ENCODE measurements around the gene ARHGAP44.
"Not testable (repeated sequence)": the region's sequence is repeated elsewhere in the genome, so short reads cannot be mapped to it uniquely, and the experiment has no call there.

The ARHGAP44 gene

GRCh38 chr17:12964840-12965239 lies 175.5 kb downstream of the ARHGAP44 start:
- DNase-seq (ENCODE audit: low read depth): no peak

- DNase-seq (ENCODE audit: low read depth): no peak
Measured at GRCh38 chr17:12965988-12966387, 176.7 kb downstream of the ARHGAP44 start.

- DNase-seq (ENCODE audit: low read depth): no peak
Measured at GRCh38 chr17:12966413-12966812, 177.1 kb downstream of the ARHGAP44 start.

- no peak for DNase-seq (ENCODE audit: low read depth)
Measured at GRCh38 chr17:12967962-12968361, 178.7 kb downstream of the ARHGAP44 start.

- DNase-seq (ENCODE audit: low read depth): no peak
Measured at GRCh38 chr17:12973496-12974004, 184.3 kb downstream of the ARHGAP44 start.

- DNase-seq (ENCODE audit: low read depth): no peak
Measured at GRCh38 chr17:12974005-12974531, 184.8 kb downstream of the ARHGAP44 start.

- DNase-seq (ENCODE audit: low read depth): no peak
Measured at GRCh38 chr17:12977008-12977751, 187.9 kb downstream of the ARHGAP44 start.

- not testable (repeated sequence) for DNase-seq (ENCODE audit: low read depth)
Measured at GRCh38 chr17:12978787-12979186, 189.5 kb downstream of the ARHGAP44 start.

- no peak for DNase-seq (ENCODE audit: low read depth)
Measured at GRCh38 chr17:12979246-12979645, 189.9 kb downstream of the ARHGAP44 start.

- no peak for DNase-seq (ENCODE audit: low read depth)
Measured at GRCh38 chr17:12979826-12980500, 190.7 kb downstream of the ARHGAP44 start.

GRCh38 chr17:12982224-12982623 lies 192.9 kb downstream of the ARHGAP44 start:
- DNase-seq (ENCODE audit: low read depth): no peak

- DNase-seq (ENCODE audit: low read depth): no peak
Measured at GRCh38 chr17:12983991-12984884, 194.9 kb downstream of the ARHGAP44 start.

- no peak for DNase-seq (ENCODE audit: low read depth)
Measured at GRCh38 chr17:12985431-12986293, 196.4 kb downstream of the ARHGAP44 start.

- no peak for DNase-seq (ENCODE audit: low read depth)
Measured at GRCh38 chr17:12987120-12987519, 197.8 kb downstream of the ARHGAP44 start.

GRCh38 chr17:12990041-12990808 lies 200.9 kb downstream of the ARHGAP44 start:
- no peak for DNase-seq (ENCODE audit: low read depth)

- DNase-seq (ENCODE audit: low read depth): no peak
Measured at GRCh38 chr17:12990926-12991325, 201.6 kb downstream of the ARHGAP44 start.

- no peak for DNase-seq (ENCODE audit: low read depth)
Measured at GRCh38 chr17:12992676-12993075, 203.4 kb downstream of the ARHGAP44 start.

- no peak for DNase-seq (ENCODE audit: low read depth)
Measured at GRCh38 chr17:12993631-12994030, 204.3 kb downstream of the ARHGAP44 start.

- no peak for DNase-seq (ENCODE audit: low read depth)
Measured at GRCh38 chr17:12994341-12995074, 205.2 kb downstream of the ARHGAP44 start.
